GM13976 (cell line): ENCODE data around the gene TIAM2.

Source experiments
- DNase-seq: peaks from one replicate; pipeline ENCODE4 v3.0.0; 2012; ENCODE audit warnings: low spot score
- in situ Hi-C: fragments of 300-500 bp; cut with MboI; formaldehyde crosslinking; loops from one replicate; pipeline ENCODE4 v1.12.0; 2022; ENCODE audit warnings: low sequenced_read_pairs, mixed read lengths, inconsistent platforms; ENCODE audit not compliant: unreplicated experiment
- TF ChIP-seq, protein P1 (sequence below): IDR thresholded peaks from 2 replicates; pipeline ENCODE4 v1.5.1; 2012; ENCODE audit warnings: borderline replicate concordance, mild to moderate bottlenecking; ENCODE audit not compliant: insufficient read depth; ENCODE audit errors: extremely low read depth, missing control alignments, control extremely low read depth

Gene TIAM2

DNA sequence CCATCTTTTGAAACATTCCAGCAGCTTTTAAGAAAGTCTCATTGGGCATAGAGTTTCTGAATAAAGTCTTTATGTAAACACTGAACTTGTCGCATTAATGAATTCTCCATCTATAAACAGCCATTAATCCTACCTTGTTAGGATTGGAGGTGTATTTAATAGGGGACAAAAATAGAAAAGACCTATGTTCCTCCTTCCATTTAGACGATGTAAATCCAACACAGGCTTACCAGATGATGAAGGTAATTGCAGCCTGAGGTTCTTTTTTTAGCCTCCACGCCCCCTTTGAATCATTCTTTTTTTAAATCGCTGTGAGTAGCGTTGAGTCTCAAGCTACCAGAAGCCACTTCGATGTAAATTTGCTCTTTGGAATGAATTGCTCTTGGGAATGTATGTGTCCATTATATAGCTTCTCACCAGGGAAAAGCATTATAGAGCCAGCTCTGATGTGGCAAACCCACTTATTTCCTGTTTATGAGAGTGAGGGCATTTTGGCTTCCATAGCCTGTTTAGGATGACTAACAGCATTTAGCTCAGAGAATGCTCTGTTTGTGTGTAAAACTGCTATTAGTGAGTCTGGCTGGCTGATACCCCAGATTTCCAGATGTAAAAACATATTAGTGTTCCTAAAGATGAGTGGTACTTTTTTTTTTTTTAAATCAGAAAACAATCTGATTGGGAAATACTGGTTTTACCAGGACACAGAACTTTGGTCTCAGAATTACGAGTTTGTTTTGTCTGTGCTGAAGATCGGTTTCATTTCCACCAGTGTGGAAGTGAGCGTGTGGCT is 193.8 kb downstream of the TIAM2 start:
- in situ Hi-C loops = loop anchor here (25.0 kb wide), 1 partner anchor 348 kb away; no protein-coding TSS in a partner anchor
- DNase-seq = no peak
- TF ChIP-seq, protein P1, sequence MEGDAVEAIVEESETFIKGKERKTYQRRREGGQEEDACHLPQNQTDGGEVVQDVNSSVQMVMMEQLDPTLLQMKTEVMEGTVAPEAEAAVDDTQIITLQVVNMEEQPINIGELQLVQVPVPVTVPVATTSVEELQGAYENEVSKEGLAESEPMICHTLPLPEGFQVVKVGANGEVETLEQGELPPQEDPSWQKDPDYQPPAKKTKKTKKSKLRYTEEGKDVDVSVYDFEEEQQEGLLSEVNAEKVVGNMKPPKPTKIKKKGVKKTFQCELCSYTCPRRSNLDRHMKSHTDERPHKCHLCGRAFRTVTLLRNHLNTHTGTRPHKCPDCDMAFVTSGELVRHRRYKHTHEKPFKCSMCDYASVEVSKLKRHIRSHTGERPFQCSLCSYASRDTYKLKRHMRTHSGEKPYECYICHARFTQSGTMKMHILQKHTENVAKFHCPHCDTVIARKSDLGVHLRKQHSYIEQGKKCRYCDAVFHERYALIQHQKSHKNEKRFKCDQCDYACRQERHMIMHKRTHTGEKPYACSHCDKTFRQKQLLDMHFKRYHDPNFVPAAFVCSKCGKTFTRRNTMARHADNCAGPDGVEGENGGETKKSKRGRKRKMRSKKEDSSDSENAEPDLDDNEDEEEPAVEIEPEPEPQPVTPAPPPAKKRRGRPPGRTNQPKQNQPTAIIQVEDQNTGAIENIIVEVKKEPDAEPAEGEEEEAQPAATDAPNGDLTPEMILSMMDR = no peak

DNA sequence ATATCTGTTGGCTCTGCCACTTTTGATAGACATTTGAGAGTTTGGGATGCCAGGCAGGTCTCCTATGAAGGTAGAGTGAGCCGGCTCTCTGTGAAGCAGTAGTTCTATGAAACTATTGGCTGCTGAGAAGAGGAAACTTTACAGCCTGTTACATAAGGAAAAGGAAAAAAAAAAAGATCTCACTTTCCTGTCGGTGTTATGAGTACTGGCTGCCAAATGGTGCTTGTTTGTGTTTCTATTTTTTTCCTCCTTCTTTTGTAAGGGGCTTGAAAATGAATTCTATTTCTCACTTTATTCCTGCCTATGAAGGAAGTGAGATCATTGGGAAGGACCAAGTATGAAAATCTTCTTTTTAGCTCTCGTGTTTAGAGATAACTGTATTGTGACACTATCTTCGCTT is 195.6 kb downstream of the TIAM2 start:
- DNase-seq = no peak
- in situ Hi-C loops = loop anchor here (25.0 kb wide), 1 partner anchor 347 kb away; no protein-coding TSS in a partner anchor
- TF ChIP-seq, protein P1 = no peak

GRCh38 chr6:155193526-155193925 is 198.4 kb downstream of the TIAM2 start:
- no peak for DNase-seq
- TF ChIP-seq, protein P1 = no peak
- in situ Hi-C loops = loop anchor here (25.0 kb wide), 1 partner anchor 344 kb away; no protein-coding TSS in a partner anchor

DNA sequence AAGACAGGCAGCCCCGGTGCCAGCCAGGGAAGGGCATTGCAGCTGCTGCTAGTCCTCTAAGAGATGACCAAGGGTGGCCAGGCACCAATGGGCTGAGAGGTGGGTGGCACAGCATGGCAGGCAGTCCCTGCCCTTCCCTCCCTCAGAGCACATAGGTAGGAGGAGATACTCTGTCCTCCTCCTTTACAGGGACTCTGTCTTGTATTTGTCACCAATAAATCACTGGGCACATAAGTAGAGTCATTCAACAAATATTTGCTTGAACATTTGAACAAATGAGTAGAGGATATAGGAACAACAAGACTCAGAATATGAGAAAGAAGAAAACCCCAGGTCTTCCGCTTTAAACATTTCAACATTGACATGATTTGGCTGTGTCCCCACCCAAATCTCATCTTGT is 199.3 kb downstream of the TIAM2 start:
- TF ChIP-seq, protein P1 = no peak
- no peak for DNase-seq
- in situ Hi-C loops = loop anchor here (25.0 kb wide), 1 partner anchor 343 kb away; no protein-coding TSS in a partner anchor

DNA sequence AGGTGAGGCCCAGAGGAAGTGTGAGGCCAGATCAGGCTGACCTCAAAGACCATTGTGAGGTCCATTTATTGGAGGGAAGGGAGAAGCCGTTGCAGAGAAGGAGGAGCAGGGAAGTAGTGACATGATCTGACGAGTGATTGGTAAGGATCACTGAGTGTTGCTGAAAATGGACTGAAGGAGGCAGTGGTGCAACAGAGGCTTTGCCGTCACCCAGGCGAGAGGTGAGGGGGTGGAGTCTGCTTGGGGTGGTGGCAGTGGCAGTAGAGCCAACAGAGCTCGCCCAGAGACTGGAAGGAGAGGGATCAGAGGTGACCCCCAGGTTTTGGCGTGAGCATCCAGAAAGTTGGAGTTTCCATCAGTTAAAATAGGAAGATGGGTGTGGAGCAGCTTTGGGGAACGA is 200.8 kb downstream of the TIAM2 start:
- TF ChIP-seq, protein P1 = no peak
- in situ Hi-C loops = loop anchor here (25.0 kb wide), 1 partner anchor 341 kb away; no protein-coding TSS in a partner anchor
- no peak for DNase-seq

DNA sequence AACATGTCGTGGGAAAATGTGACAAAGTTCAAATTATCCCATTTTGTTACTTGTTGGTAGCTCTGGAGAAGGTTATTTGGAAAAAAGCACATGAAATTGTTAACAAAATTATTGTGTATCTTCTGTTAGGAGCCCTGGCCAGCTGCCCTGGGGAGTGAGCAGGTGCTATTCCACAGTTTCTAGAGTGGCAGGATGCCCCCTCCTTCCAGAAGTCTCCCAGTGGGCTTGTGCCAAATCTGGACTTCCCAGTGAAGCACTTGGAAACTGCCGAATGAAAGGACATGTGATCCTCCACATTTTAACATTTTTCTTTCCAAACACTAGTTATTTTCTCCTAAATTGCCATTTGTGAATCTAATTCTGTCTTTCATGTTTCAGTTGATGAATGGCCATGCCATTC is 201.8 kb downstream of the TIAM2 start:
- in situ Hi-C loops = loop anchor here (25.0 kb wide), 1 partner anchor 340 kb away; no protein-coding TSS in a partner anchor
- no peak for DNase-seq
- TF ChIP-seq, protein P1 = no peak
